ENCODE results near the gene FAM24B.

The FAM24B gene

GRCh38 chr10:122821808-122822207 is 57.6 kb downstream of the FAM24B start:
- no peak for DNase-seq

GRCh38 chr10:122815458-122815857 is 63.9 kb downstream of the FAM24B start:
- no peak for DNase-seq

- no peak for DNase-seq
Measured at GRCh38 chr10:122814493-122814892, 64.9 kb downstream of the FAM24B start.

- DNase-seq = no peak
Measured at GRCh38 chr10:122812751-122813150, 66.6 kb downstream of the FAM24B start.

- DNase-seq = no peak
Measured at GRCh38 chr10:122802282-122802681, 77.1 kb downstream of the FAM24B start.

Measured in fibroblast of skin of right quadriceps (primary cell).